ENCODE data around the gene NRXN3.

DNA sequence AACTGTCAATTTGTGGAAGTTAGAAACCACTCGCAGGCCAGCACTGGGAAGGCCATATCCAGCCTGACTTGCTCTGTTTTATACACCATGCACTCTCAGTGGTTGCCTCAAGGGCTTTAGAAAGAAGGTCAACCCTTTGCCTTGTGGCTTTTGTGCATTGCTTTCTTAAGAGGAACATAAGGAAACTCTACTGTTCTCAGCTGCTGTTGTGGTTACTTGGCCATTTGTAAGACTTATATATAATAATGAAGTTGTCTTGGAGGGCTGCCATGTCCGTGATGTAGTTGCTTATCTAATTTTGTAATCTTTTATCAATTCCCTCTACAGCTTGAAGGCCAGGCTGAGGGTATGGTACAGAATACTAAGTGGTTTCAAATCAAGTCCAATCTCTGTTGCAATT, 1403.3 kb downstream of the NRXN3 start:
- TF ChIP-seq, protein P1, sequence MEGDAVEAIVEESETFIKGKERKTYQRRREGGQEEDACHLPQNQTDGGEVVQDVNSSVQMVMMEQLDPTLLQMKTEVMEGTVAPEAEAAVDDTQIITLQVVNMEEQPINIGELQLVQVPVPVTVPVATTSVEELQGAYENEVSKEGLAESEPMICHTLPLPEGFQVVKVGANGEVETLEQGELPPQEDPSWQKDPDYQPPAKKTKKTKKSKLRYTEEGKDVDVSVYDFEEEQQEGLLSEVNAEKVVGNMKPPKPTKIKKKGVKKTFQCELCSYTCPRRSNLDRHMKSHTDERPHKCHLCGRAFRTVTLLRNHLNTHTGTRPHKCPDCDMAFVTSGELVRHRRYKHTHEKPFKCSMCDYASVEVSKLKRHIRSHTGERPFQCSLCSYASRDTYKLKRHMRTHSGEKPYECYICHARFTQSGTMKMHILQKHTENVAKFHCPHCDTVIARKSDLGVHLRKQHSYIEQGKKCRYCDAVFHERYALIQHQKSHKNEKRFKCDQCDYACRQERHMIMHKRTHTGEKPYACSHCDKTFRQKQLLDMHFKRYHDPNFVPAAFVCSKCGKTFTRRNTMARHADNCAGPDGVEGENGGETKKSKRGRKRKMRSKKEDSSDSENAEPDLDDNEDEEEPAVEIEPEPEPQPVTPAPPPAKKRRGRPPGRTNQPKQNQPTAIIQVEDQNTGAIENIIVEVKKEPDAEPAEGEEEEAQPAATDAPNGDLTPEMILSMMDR (conservative IDR thresholded peaks at IDR 0.05 in 1 of 2, IDR thresholded peaks at IDR 0.05 in 1 of 2; ENCODE audit: low read depth in 1 of 2, low read length in 2 of 2), result no peak
- no peak for TF ChIP-seq EZH2 (IDR thresholded peaks at IDR 0.05; ENCODE audit: low read length, missing control alignments)

Data from fibroblast of lung (primary cell).